ENCODE measurements around the gene NPBWR2.
A peak's percentile ranks its signal among the peaks of the same experiment; 100 is the strongest.
"Not testable (repeated sequence)": the region's sequence is repeated elsewhere in the genome, so short reads cannot be mapped to it uniquely, and the experiment has no call there.

NPBWR2 gene

GRCh38 chr20:64144144-64144912 lies 37.0 kb upstream of the NPBWR2 start:
- DNase-seq (ENCODE audit: low spot score) (no peak), FAIRE-seq (no peak)

- no peak for DNase-seq (ENCODE audit: low spot score)
- FAIRE-seq = no peak
These were observed 35.8 kb upstream of the NPBWR2 start for GRCh38 chr20:64143018-64143801.

- no peak for FAIRE-seq
- DNase-seq (ENCODE audit: low spot score) = no peak
These were observed 35.2 kb upstream of the NPBWR2 start for GRCh38 chr20:64142590-64142989.

GRCh38 chr20:64140956-64141355 lies 33.6 kb upstream of the NPBWR2 start:
- DNase-seq (ENCODE audit: low spot score) = no peak
- no peak for FAIRE-seq

- FAIRE-seq (no peak), DNase-seq (ENCODE audit: low spot score) (no peak)
These were observed 32.9 kb upstream of the NPBWR2 start for GRCh38 chr20:64140061-64140931.

GRCh38 chr20:64139199-64140060 lies 32.1 kb upstream of the NPBWR2 start:
- FAIRE-seq (no peak), DNase-seq (ENCODE audit: low spot score) (no peak)

- FAIRE-seq (no peak), DNase-seq (ENCODE audit: low spot score) (no peak)
These were observed 31.0 kb upstream of the NPBWR2 start for GRCh38 chr20:64138276-64138815.

GRCh38 chr20:64137598-64138031 lies 30.2 kb upstream of the NPBWR2 start:
- DNase-seq (ENCODE audit: low spot score) (no peak), FAIRE-seq (no peak)

- no peak for FAIRE-seq
- no peak for DNase-seq (ENCODE audit: low spot score)
These were observed 28.8 kb upstream of the NPBWR2 start for GRCh38 chr20:64136004-64136710.

- not testable (repeated sequence) for FAIRE-seq; DNase-seq (ENCODE audit: low spot score)
These were observed 27.4 kb upstream of the NPBWR2 start for GRCh38 chr20:64134744-64135143.

- no peak for FAIRE-seq
- no peak for DNase-seq (ENCODE audit: low spot score)
These were observed 26.6 kb upstream of the NPBWR2 start for GRCh38 chr20:64133951-64134407.

- FAIRE-seq (no peak), DNase-seq (ENCODE audit: low spot score) (peak; percentile 27)
These were observed 24.0 kb upstream of the NPBWR2 start for GRCh38 chr20:64131406-64131805.

- FAIRE-seq (no peak), DNase-seq (ENCODE audit: low spot score) (no peak)
These were observed 23.5 kb upstream of the NPBWR2 start for GRCh38 chr20:64130876-64131275.

- DNase-seq (ENCODE audit: low spot score) = no peak
These were observed 22.9 kb upstream of the NPBWR2 start for GRCh38 chr20:64130271-64130670.

GRCh38 chr20:64129146-64129782 lies 21.9 kb upstream of the NPBWR2 start:
- DNase-seq (ENCODE audit: low spot score) (no peak), FAIRE-seq (no peak)

More at GRCh38 chr20:64130271-64130670, 22.9 kb upstream of the NPBWR2 start:
- FAIRE-seq = no peak

- not testable (repeated sequence) for FAIRE-seq
These were observed 16.2 kb upstream of the NPBWR2 start for GRCh38 chr20:64123517-64123916.

GRCh38 chr20:64122927-64123326 lies 15.6 kb upstream of the NPBWR2 start:
- not testable (repeated sequence) for FAIRE-seq; DNase-seq (ENCODE audit: low spot score)

More at GRCh38 chr20:64123517-64123916, 16.2 kb upstream of the NPBWR2 start:
- not testable (repeated sequence) for DNase-seq (ENCODE audit: low spot score)

GRCh38 chr20:64121586-64121985 lies 14.2 kb upstream of the NPBWR2 start:
- FAIRE-seq (no peak), DNase-seq (ENCODE audit: low spot score) (no peak)

Measured in RCC 7860 (cell line).